Cerebellar cortex (tissue), 1 donor: Measurements from ENCODE around the gene IGSF9B.

ENCODE experiments used
- DNase-seq: peaks from one replicate; pipeline ENCODE4 v3.0.0-alpha.2; 2015; ENCODE audit warnings: low spot score

The IGSF9B gene

GRCh38 chr11:133953999-133954398 is 2.8 kb downstream of the IGSF9B start:
- no peak for DNase-seq

GRCh38 chr11:133953547-133953946 is 3.2 kb downstream of the IGSF9B start:
- DNase-seq = no peak

- no peak for DNase-seq
Measured at GRCh38 chr11:133952199-133953190, 4.3 kb downstream of the IGSF9B start.

- peak; percentile 86 for DNase-seq
Measured at GRCh38 chr11:133951327-133952198, 5.2 kb downstream of the IGSF9B start.

- DNase-seq = peak; percentile 67
Measured at GRCh38 chr11:133950874-133951326, 5.9 kb downstream of the IGSF9B start.

GRCh38 chr11:133950421-133950820 is 6.3 kb downstream of the IGSF9B start:
- no peak for DNase-seq

- DNase-seq = no peak
Measured at GRCh38 chr11:133949129-133949528, 7.6 kb downstream of the IGSF9B start.

- DNase-seq = peak; percentile 49
Measured at GRCh38 chr11:133948711-133949110, 8.1 kb downstream of the IGSF9B start.

- peak; percentile 28 for DNase-seq
Measured at GRCh38 chr11:133947321-133947756, 9.4 kb downstream of the IGSF9B start.

GRCh38 chr11:133946541-133947318 is 10.0 kb downstream of the IGSF9B start:
- DNase-seq = peak; percentile 59

- no peak for DNase-seq
Measured at GRCh38 chr11:133946051-133946450, 10.7 kb downstream of the IGSF9B start.

GRCh38 chr11:133945087-133945974 is 11.4 kb downstream of the IGSF9B start:
- peak; percentile 65 for DNase-seq

- DNase-seq = peak; percentile 50
Measured at GRCh38 chr11:133943950-133944698, 12.6 kb downstream of the IGSF9B start.

GRCh38 chr11:133942577-133942976 is 14.2 kb downstream of the IGSF9B start:
- DNase-seq = no peak

GRCh38 chr11:133941546-133941945 is 15.2 kb downstream of the IGSF9B start:
- DNase-seq = peak; percentile 78

- DNase-seq = no peak
Measured at GRCh38 chr11:133940034-133940433, 16.7 kb downstream of the IGSF9B start.

GRCh38 chr11:133939558-133939957 is 17.2 kb downstream of the IGSF9B start:
- DNase-seq = no peak

- no peak for DNase-seq
Measured at GRCh38 chr11:133938166-133938565, 18.6 kb downstream of the IGSF9B start.

- no peak for DNase-seq
Measured at GRCh38 chr11:133937468-133937867, 19.3 kb downstream of the IGSF9B start.

GRCh38 chr11:133937015-133937414 is 19.8 kb downstream of the IGSF9B start:
- DNase-seq = no peak
